ENCODE measurements around the gene YIPF5.

The YIPF5 gene

DNA sequence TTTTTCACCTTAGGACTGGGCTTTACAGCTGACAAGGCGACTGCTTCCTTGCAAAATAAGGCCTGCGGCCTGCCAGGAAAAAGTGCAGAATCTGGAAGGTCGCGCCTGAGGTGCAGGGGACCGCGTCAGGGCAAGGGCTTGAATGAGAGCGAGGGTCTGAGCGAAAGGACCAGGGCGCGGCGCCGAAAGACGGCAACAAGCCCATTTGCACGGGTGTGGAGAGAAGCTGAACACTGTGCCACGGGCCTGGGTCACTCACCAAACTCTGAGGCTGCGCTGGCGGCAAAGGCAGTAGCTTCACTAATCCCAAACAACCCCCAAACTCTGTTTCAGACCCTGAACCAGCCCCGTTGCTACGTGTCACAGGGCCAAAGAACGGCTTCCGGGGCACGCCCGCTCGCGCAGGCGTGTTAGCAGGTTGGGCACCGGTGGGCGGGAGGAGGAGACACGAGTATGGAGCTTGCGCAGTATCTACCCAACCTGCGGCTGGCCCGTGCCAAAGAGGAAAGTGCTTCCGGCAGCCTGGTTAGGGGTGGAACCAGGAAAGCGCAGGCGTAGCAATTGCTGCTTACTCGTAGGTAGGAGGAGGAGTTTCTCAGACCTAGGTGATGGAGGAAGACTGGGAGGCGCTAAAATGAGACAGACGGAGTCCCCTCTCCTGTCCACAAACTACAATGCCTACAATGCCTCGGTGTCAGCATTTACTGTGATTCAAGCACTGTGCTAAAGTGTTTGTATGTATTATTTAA is at the start of gene YIPF5, which contains the start of gene KCTD16:
Gene YIPF5, minus strand, starts transcription at position 384 of the 749 bp plus-strand sequence. CDS start 704 bp downstream, outside the sequence.
Gene KCTD16, plus strand, starts transcription at position 598 of the 749 bp plus-strand sequence.
- peak; percentile 98 for DNase-seq

DNA sequence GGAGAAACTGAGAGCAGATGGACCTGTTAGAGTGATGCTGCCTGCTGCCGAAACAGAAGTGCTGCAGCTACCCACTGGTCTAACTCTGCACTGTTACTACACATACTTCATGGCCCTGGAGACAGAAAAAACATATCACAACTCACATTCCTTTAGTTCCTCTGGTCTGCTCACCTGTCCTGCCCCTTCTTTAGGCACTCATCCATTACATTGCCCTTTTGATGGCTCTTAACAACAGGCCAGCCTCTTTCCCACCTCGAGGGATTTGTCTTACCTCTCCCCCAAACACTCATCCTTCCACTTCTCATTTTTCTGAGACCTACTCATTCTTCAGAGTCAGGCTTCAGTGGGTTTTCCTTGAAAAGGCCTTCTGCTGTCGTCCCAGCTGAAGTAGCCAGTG is 49.4 kb upstream of the YIPF5 start:
- DNase-seq = no peak

DNA sequence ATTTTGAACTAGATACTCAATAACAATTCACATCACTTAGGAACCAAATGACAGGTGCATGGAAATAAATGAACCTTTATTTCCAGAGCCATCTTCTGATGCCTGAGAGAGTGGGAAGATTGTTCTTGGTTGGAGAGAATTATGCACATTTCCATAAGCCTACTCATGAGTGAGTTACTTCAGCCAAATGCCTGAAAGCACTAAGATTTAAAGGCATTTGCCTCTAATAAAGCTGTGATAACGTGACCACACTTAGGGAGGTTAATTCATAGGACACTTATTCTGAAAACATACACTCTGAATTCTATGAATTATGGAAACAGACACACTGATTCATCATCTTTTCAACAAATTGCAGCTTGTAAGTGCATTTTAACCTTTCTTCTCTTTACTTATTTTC is 40.2 kb upstream of the YIPF5 start:
- DNase-seq = no peak

DNA sequence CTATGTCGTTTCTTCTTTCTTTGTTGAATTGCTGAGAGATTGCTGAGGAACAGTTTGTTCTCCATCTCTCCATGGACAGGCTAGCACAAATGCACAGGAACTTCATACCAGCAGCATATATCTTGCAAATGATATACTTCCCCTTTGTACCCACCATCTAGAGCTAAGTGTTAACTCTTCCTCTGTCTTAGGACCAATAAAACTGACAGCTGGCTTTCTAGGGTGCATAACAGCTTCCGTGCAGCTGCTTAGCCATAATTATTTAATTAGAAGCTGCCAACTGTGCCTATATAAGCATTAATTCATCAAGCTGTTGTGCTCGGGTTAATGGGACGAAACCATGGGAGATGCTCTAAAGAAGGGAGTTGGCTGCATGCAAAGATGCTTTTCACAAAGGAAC is 38.9 kb upstream of the YIPF5 start:
- no peak for DNase-seq

DNA sequence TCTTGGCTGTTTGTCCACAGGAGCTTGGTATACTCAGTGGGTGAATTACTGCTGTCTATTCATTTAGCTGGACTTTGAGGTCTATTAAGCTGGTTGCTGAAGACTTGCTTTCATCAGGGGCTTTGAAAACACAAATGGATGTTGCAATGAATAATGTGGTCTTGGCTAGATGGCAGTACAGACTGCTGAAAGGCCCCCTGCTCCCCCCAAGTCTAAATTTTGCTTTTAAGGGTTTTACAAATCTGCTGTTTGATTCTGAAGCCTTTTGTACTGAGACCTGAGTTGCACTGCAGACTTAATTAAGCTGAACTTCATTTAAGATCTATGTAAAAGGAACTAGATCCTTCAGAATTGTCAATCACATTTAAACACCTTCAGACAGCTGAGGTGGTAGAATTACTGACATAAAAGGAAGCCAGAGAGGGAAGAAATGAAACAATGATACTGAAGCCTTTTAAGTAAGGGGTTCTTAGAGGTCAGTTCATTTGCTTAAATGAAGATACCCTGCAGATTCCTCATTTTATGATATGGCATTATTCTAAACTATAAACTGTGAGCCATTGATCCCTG is 37.5 kb upstream of the YIPF5 start:
- no peak for DNase-seq

DNA sequence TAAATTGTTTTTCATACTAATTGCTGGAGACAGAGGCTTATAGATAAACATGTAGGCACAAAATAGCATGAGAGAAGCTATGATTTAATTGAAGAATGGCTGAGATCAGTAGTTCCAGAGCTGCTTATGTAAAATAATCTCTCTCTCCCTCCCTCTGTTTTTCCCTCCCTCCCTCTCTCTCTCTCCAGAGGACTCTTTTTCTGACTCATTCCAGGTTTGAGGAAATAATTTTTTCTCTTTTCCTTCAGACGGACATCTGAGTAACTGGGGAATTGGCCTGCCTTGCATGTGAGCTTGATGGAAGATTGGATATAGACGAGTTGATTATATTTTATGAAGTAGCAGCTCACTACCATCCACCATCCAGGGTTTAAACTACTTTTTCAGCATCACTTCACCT is 35.7 kb upstream of the YIPF5 start:
- no peak for DNase-seq

DNA sequence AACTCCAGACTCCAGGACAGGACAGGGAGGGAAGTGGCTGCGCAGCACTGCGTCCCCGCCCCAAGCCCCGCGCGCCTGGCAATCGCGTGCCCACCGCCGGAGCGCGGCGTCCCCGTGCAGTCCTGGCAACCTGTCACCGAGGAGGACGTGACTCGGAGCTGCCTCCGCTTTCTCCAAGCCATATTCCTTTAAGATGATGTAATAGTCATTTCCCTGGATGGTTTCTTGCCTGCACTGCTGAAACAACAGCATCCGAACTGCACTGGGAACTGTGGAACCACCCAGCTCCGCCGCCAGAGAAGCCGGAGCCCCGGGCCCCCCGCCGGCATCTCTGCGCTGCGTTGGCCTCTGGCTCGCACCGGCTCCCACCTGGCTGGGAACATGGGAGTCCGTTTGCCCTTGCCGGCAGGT is 34.7 kb upstream of the YIPF5 start:
- no peak for DNase-seq

DNA sequence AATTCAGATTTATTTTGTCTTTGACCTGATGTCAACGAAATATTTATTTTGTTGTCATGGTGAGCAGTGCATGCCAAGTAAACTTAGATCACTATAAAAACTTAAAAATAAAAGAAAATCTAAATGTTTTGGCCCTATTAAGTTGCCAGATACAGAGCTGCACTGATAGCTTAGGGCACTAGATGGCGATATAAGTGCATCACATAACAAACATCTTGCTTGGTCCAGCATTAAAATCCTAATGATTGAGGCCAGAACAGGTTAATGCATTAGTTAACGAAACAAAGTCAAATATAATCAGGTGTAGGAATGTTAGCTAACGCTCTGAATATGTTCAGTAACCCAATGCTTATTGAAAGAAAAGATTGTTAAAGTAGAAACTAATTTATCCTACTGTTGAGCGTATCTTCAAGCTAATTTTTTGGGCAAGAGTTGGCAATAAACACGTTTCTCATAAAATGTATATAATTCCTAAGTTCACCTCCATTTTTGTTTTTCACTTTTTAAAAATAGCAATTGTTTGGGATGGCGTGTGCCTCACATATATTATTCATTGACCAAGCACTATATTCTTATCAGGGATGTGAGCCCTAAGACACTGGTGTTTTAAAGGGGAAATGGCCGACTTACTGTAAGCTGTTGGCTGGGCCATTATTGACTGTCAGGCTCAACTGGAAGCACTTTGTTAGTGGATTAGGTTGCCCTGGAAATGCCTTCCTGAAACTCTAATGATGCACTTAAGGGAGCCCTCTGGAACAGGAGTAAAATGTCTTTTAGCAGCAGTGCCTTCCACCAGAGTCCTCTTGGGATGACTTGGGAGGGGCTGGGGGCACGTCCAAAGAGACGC is 33.5 kb upstream of the YIPF5 start:
- peak; percentile 75 for DNase-seq

DNA sequence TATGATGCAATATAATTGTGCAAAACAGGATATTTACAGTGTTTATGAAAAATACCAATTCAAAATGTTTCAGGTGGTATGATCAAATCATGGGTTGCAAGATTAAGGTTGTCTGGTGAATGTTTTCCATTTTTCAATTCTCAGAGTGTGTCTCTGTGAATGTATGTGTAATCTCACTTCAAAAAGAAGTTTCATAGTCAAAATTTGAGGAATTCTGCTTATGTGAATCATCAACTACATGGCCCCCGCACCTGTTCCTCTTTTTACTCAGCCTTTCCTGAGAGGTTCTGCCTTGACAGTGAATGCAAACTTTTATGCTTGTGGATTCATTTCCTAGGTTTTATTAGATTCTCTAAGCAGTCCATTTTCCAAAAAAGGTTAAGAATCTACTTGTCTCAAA is 32.3 kb upstream of the YIPF5 start:
- peak; percentile 25 for DNase-seq

DNA sequence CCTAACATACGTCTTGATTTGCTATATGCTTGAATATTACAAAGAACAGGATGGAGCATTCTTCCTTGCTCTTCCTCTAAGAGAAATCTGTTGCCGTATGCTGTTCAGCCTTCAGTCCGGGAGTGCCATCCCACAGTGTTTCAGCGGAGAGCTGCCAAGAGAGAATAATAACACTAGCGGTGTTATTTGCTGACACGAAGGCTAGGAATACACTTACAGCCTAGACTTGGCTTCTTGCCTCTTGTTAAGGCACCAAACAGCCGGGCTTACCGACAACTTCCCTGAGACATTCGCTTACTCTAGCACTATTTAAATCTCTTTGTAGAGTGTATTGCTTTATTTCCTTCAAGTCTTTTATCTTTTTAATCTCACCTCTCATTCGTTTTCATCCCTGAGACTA is 31.6 kb upstream of the YIPF5 start:
- no peak for DNase-seq

DNA sequence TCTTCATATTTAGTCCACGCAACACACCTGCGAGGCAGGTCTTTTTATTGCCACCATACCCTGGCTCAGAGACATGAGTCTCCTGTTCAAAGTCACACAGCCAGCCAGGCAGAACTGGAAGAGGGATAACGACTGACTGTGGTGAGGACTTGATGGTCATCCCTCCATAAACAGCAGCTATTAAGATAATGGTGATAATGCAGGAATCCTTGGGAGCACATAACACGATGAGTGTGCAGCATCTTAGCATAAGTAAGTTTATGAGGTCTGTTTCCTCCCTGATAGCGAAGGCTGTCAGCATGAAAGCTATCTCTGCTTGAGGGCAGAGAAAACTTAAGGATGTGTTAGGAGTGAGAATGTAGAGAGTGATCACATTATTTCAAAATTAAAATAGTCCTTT is 31.1 kb upstream of the YIPF5 start:
- DNase-seq = peak; percentile 44

DNA sequence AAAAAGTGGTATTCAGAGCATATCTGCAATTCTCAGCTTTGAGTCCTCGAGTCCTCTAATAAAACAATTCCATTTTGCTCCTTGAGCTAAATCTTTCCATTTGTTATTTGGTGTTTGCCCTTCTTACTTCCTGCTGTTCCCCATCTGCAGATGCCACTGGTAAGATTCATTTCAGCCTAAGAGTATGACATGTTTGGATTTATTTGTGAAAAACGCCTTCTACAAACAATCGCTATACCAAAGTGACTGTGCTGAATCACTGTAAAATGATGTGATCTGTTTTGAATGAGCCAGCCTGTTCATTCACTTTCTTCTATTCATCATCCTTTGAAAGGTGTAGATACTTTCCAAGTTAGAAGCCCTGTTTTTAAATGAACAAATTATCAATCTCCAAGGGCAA is 27.9 kb upstream of the YIPF5 start:
- no peak for DNase-seq

DNA sequence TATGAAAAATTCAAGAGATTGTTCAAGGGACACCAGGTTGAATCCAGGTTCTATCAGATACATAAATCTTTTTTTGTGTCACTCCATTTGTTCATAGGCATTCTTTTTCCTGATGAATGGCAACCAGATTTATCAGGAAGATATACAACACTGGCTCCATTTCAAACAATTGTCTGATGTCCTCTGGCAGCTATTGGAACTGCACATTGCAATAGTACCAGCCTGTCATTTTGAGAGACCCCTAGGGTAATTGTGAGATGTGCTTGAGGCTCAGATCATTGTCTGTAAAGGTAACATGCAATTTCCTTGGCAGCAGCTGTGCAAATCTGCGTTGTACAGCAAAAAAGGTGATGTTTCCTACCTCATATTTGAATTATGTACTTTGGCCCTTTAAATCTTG is 26.2 kb upstream of the YIPF5 start:
- DNase-seq = no peak

DNA sequence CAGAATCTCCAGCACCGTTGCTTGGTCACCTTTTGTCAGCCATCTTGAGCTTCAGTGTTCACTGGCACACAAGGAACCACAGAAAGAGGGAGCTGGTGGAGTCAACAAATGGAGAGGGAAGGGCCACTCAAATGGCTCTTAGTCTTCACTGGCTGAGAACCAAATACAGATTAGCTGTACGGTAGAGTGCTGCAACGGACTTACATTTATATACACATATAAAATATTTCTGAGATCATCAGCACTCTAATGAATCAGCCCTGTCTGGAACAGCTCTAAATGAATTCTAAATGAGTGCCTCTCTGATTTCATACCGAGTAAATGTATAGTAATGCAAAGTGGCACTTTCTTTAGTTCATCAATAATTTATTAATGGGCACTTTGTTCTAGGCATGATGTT is 25.0 kb upstream of the YIPF5 start:
- no peak for DNase-seq

DNA sequence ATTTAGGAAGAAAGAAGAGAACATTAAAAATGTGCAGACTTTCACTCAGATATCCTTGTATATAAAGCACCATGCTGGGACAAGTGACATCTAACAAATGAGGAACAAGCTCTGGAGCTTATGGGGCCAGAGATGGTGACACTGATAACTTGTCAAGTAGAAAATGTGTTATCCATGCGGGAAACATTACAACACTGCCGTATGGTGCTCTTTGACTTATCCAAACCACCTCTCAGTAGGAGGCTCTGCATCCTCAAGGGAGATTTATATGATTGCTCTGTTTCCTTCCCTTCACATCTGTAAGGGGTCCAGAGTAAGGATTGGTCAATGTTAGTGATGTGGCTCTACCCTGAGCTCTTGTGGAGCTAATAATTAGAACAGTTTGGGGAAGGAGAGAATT is 23.7 kb upstream of the YIPF5 start:
- peak; percentile 74 for DNase-seq

DNA sequence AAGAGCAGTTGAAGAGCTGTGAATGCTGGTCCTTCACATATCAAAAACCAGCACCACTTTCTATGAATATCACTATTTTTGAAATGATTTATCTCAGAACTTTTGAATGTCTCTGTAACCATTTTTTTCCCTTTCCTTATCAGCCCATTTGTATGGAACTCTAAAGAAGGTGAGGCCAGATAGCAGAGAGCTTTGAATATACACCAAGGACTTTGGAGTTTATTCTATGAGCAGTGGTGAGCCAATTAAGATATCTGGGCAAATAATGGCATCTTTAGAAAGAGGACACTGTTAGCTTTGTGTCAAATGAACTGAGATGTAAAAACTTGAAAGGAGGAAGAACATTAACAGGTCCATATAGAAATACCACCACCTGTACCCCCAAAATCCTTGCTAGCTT is 22.2 kb upstream of the YIPF5 start:
- peak; percentile 39 for DNase-seq

DNA sequence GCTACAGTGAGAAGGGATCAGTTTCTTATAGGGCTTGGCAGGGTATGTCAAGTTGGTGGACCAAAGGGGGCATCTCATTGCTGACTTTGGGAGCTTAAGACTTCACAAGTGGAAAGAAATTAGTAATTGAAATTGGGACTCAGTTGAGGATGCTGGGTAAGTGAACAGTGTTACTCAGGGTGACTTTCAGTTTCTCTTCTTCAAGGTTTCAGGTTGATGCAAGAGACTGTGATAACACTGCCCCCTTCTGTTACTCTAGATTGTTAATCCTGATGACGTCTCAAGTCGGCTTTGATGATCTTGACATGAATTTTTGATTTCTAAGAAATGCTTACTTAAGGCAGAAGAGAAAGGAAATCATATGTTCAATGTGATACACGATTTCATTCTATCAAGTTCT is 21.5 kb upstream of the YIPF5 start:
- DNase-seq = peak; percentile 94

DNA sequence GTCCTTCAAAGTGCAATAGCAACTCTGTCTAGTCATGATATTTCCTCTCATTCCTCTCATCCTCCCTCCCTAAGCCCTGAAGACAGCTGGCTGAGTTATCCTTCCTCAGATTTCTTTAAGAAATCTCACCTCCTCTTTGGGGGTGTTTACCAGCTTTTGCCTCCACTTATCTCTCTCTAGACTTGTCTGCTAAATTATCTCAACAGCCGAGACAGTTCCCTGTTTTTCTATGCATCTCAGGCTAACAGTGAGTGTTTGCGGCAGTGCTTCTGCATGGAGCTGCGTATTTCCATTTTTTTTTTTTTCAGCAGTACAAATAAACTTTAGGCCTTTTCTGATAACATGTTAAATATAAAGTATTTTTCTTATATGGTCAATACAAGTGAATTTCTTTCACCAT is 21.1 kb upstream of the YIPF5 start:
- peak; percentile 48 for DNase-seq

DNA sequence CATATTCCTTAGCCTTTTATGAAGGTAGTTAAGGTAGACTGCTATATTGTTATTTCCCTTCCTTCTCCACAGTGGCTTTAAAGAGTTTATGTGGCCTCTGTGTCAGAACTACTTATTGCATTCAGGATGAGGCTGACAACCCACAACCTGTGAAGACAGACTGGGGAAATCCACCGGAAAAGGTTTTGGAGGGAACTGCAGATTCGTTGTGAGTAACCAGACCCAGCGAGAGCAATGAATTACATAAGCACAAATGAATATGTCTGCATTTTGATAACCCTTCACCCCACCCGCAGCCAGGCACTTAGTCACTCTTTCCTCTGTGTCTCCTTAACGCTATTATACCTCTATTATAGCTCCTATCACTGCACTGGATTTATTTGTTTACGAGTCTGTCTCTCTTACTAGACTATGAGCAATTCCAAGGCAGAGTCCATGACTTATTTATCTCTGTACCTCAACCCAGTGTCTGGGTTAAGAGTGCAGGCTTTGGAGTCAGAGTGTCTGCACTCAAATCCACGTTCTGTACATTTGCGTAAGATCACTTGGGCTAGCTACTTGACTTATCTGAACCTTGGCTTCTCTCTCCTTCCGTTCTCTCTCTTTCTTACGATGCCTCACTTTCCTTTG is 19.5 kb upstream of the YIPF5 start:
- no peak for DNase-seq

DNA sequence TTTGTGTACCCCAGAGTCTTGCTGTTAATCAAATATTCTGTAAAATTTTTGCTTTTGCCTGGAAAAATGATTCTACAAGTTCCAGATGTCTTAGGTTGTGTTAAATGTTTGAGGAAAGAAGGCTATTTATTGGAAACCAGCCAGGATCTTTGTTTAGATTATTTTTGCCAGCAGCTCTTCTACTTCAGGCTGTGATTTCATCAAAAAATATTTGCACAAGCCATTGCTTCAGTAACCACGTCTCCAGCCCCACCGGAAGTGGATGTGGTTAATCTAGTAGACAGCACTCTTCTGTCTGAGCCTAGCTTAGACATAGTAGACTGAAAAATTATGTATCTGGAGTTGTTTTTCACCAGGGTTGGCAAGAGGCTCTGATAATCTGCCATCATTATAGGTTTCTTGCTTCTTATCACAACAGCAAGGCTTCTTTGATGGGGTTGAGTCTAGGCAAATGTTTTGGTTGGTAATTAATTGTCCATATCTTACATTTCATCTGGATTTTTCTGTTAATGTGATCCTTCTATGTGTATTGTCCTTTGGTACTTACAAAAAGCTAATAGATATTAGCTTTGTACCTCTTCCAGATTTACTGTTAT is 17.3 kb upstream of the YIPF5 start:
- peak; percentile 44 for DNase-seq

DNA sequence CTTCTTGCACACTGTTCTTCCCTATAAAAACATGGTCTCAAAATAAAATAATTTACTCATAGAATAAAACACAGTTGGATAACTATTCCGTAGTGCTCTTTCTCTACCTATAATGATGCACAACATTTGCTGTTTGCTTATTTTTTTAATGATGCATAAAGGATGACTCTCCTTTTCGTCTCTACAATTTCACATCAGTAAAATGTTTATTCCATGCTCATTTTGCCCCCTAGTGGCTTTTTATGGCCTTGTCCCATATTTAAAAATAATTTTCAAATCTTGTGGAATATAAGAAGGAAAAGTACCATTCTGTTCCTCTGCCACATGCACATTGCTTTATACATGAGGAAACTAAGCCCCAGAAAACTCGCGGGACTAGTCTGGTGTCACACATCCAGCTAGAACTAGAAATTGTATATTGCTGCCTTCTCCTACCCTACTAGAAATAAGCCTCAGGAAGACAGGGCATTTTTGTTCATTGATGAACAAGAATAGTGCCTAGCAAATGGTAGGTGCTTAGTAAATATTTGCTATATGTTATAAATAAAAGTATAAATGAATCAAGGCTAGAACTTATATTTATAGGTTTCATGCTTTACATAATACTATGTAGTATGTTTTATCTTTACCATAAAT is 12.9 kb upstream of the YIPF5 start:
- DNase-seq = peak; percentile 66

DNA sequence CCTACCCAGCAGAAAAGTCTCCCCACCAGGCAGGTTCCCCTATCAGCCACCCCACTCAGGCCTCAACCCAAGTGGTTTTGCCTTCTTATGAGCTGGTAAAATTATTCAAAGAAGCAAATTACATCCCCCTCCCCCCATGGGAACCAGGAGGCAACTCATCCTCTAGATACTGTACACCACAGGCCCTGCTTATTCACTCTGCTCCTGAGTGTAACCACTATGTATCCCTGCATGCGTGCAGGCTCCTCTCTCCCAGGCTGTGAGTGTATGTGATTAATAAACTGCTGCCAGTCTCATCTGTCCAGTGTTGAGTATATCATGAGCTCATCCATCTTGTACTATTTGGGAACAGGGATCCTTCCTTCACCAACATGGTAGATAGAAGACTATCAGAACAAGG is 8.8 kb upstream of the YIPF5 start:
- DNase-seq = no peak

DNA sequence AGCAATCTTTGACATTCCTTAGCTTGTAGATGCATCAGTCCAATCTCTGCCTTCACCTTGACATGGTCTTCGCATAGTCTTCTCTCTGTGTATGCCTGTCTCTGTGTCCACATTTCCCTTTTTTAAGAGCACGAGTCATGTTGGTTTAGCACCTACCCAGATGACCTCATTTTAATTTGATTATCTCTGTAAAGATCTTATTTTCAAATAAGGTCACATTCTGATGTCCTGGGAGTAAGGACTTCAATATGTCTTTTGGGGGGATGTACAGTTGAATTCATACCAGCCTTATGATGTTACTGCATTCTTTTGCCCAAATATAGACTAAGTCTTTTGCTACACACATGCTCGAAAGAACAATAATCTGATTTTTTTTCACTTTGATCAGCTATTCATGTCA is 7.1 kb upstream of the YIPF5 start:
- peak; percentile 9 for DNase-seq
